NCI-H2196 treated with DMSO at 0.1 percent for 48 hours (cell line): ENCODE measurements around the gene MAGI2.

Experiments used
- DNase-seq: peaks from one replicate; lab custom pipeline; 2025; ENCODE audit not compliant: unreplicated experiment; lab: John Stamatoyannopoulos, UW

The MAGI2 gene

DNA sequence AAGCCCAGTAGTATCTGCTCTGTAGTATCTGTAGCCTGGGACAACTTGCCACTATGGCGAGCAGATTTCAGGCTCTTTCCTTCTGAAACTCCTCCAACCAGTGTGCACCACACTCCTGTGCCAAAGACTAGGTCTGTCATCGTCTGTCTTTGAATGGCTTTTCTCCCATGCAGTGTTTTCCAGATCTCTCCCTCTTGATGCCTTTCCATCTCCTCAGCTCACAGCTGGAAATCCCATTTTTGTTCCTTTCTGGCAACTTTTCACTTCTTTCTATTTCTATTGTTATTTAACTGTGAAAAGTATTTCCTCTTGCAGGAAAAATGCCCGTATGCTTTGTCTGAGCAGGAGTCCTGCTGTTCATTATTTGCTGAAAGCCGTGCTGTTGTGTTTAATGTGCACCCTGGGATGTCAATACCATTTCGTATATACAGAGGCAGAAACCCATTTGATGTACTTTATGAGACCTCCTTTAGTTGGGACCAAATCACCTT lies 1281.2 kb downstream of the MAGI2 start:
- DNase-seq: no peak

GRCh38 chr7:78171398-78171797 lies 1282.1 kb downstream of the MAGI2 start:
- no peak for DNase-seq

DNA sequence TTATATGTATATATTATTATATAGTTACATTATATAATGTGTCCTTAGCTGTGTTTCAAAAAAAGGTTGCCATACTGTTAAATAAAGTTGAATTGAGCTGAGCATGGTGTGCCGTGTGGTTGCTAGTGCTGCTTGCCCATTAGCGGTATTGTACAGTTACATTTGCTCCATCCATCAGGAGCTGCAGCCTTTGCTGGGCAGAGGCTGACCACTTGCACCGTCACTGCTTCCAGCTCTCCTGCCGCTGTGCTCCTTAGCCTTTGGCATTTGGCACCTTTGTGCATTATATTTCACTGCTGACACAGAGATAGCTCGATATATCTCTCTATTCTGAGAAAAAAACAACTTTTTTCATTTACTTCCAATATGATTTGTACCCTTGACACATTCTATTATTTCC lies 1282.7 kb downstream of the MAGI2 start:
- DNase-seq: no peak

DNA sequence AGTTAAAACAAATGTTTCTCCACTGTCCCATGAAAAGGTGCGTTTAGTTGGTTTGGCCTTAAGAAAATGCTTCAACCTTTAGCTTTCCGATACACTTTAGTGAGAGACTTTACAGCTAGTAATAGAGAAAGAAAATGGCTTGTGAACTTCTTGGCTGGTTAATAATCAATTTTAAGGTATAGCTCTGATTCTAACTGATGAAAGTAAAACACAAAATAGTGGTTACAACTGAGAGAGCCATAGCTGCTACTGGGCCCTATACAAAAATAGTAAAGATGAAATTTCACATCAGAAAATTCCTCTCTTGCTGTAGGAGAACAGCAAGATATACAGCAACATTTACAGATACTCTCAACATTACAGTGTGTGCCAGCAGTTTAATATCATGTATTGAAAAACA lies 1283.5 kb downstream of the MAGI2 start:
- no peak for DNase-seq

- no peak for DNase-seq
Observed at GRCh38 chr7:78168865-78169264, 1284.6 kb downstream of the MAGI2 start.

- no peak for DNase-seq
Observed at GRCh38 chr7:78167860-78168259, 1285.6 kb downstream of the MAGI2 start.

GRCh38 chr7:78165854-78166253 lies 1287.6 kb downstream of the MAGI2 start:
- DNase-seq: no peak

DNA sequence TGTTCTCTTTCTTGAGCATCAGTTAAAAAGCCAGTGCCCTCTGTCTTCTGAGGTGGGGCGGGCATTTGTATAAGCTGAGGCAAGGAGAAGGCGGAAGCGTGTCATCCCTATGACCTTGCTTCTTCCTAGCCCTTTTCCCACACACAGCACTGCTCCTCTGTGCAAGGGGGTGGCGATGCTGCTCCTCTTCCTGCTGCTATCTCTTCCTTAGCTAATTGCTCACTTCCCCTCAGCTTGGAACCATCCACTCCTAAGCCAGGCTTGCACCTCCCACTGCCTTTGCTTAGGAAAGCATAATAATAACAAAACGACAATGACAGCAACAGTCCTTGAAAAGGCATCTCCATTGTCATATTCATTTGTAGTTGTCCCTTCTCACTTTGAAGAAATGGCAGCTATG lies 1288.0 kb downstream of the MAGI2 start:
- no peak for DNase-seq

- no peak for DNase-seq
Observed at GRCh38 chr7:78164459-78164858, 1289.0 kb downstream of the MAGI2 start.

- DNase-seq: no peak
Observed at GRCh38 chr7:78161781-78162180, 1291.7 kb downstream of the MAGI2 start.

- no peak for DNase-seq
Observed at GRCh38 chr7:78159545-78159944, 1293.9 kb downstream of the MAGI2 start.

DNA sequence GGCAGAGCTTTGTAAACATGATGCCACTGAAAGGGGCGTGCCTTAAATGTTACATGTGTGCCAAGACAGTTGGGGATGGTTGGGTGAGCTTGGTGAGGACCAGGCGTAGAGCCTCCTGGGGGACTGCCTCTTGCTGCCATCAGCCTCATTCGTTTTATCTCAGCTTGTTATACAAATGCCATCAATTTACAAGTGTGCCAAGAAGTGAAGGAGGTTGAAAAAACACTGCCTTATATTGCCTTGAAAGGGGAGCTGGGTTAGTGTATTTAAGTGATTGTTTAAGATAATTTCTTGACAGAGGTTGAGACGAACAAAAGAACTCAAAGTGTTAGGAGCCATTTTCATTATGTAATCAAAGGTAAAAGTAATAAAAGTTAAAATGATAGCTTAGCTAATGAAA lies 1300.2 kb downstream of the MAGI2 start:
- DNase-seq: no peak

GRCh38 chr7:78151229-78151628 lies 1302.2 kb downstream of the MAGI2 start:
- DNase-seq: no peak

DNA sequence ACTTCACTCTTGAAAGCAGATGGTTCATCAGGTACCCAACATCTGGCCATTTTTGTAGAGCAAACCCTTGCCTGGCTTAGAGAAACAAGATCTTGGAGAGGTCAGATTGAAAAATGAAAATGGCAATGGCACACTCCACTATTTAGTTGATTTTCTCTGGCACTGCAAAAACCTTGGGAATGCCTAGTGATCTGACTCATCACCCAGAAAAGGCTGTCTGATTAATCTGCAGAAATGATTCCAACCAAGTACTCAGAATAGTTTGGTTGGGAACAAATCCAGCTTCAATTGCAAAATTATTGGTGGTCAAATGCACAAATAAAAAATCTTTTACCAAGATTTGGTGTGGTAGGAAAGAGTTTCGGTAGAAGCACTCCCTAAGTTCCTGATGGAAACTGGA lies 1303.7 kb downstream of the MAGI2 start:
- DNase-seq: no peak

- no peak for DNase-seq
Observed at GRCh38 chr7:78148166-78148894, 1305.1 kb downstream of the MAGI2 start.

- DNase-seq: no peak
Observed at GRCh38 chr7:78146546-78146945, 1306.9 kb downstream of the MAGI2 start.

GRCh38 chr7:78143661-78144060 lies 1309.8 kb downstream of the MAGI2 start:
- no peak for DNase-seq

DNA sequence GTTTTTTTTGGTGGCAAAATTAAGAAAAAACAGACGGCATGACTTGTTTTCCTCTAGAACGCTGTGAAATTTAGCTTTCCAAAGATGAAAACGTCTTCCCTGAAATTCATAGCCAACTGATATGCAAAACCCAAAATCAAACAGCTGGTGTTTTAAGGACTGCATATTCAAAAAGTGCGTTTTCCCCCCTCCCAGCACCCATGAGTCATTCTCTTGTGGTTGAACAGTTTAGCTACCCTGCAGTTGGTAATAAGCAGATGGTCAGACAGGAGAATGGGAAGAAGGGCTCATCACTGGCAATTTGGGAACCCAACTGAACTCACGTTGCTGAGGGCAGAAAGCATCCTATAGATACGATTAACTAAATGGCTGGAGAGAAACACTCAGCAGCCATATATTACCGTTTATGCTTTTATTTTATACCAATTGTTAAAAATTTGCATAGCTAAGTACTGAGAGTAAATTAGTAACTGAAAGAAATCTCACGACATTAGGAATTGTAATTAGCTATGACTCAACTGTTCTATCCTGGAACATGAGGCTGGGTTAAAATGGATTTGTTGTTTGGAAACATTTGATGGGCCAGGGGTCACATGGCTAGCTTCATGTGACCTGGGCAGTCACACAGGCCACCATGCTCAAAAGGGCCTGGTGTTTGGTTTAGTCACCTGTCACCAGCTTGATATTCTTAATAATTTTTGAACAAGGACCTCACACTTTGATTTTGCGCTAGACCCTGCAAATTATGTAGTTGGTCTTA lies 1311.8 kb downstream of the MAGI2 start:
- DNase-seq: no peak

- no peak for DNase-seq
Observed at GRCh38 chr7:78140109-78140508, 1313.4 kb downstream of the MAGI2 start.

DNA sequence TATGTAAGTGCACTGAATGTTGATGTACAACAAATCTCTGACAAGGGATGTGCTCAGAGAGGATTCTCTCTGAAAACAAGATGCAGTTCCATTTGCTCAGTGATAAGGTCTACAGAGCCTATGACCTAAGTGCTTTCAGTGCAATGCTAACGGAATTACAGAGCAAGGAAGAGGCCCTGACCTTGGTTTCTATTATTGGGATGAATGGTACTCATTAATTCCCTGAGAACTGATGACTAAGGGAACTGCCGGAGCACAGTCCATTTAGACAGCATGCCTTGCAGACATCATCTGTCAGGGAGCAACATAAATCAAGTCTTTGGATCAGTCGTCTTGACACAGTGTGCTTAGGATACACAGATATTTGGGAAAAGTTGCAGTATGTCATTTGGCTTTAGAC lies 1314.1 kb downstream of the MAGI2 start:
- no peak for DNase-seq

- no peak for DNase-seq
Observed at GRCh38 chr7:78134774-78135173, 1318.7 kb downstream of the MAGI2 start.

GRCh38 chr7:78134256-78134655 lies 1319.2 kb downstream of the MAGI2 start:
- no peak for DNase-seq
